CD4-positive, alpha-beta T cell (primary cell): Measurements from ENCODE around the gene PRKAG1. TPM values are rescaled to one million over a fixed set of nuclear protein-coding genes. Genes with fewer than 3 reads are reported as not detected.

ENCODE experiments used
- ATAC-seq: fragments of 200-7000 bp; cut with Tn5 transposase; one replicate; pipeline ENCODE4 v1.10.0; 2022; ENCODE audit warnings: mild to moderate bottlenecking; ENCODE audit not compliant: poor library complexity
- CTCF ChIA-PET: fragments of 350-600 bp; sonication (Branson Sonifier 250); formaldehyde crosslinking; loops from one replicate; lab custom pipeline; 2021; ENCODE audit warnings: antibody characterized with exemption, inconsistent platforms; lab: Charles Lee
- POLR2A ChIA-PET: fragments of 350-600 bp; sonication (Branson Sonifier 250); formaldehyde crosslinking; loops from one replicate; lab custom pipeline; 2021; ENCODE audit warnings: antibody characterized with exemption, inconsistent platforms; lab: Charles Lee
- DNase-seq, 14 experiments: peaks; one replicate each; pipeline ENCODE4 v3.0.0-alpha.2; 2013 to 2020; ENCODE audit warnings: mixed read lengths in 2 of 14
- H3K27ac ChIP-seq, 2 donors: one replicate each; pipeline versions ENCODE4 v1.5.1 to v1.7.0; 2013; ENCODE audit warnings: low read length in 2 of 2, low read depth in 1 of 2, mild to moderate bottlenecking in 1 of 2
- H3K27me3 ChIP-seq, 2 experiments: 1 replicate in 1 of 2; 2 replicates in 1 of 2; pipeline versions ENCODE4 v1.6.1 to v1.7.0; 2013; ENCODE audit warnings: low read length in 2 of 2, control low read depth in 1 of 2, mild to moderate bottlenecking in 1 of 2, moderate library complexity in 1 of 2; ENCODE audit not compliant: insufficient read depth in 2 of 2, control insufficient read depth in 1 of 2
- H3K36me3 ChIP-seq: one replicate; pipeline ENCODE4 v1.6.1; 2013; ENCODE audit warnings: low read length, control low read depth; ENCODE audit not compliant: insufficient read depth
- H3K4me1 ChIP-seq: one replicate; pipeline ENCODE4 v1.6.1; 2013; ENCODE audit warnings: low read length, control low read depth; ENCODE audit not compliant: insufficient read depth
- H3K4me3 ChIP-seq: one replicate; pipeline ENCODE4 v1.5.1; 2013; ENCODE audit warnings: mild to moderate bottlenecking, low read length, moderate library complexity
- H3K9me3 ChIP-seq, 2 experiments: 1 replicate in 1 of 2; 2 replicates in 1 of 2; pipeline versions ENCODE4 v1.6.1 to v1.7.0; 2013; ENCODE audit warnings: low read length in 2 of 2, mild to moderate bottlenecking in 2 of 2, control low read depth in 1 of 2, moderate library complexity in 1 of 2; ENCODE audit not compliant: control insufficient read depth in 1 of 2, insufficient read depth in 1 of 2
- H3K27ac Mint-ChIP-seq: one replicate; pipeline ENCODE4 v1.8.0; 2020; ENCODE audit warnings: mixed read lengths
- H3K27me3 Mint-ChIP-seq: one replicate; pipeline ENCODE4 v1.8.0; 2021; ENCODE audit warnings: mixed read lengths
- H3K36me3 Mint-ChIP-seq: one replicate; pipeline ENCODE4 v1.8.0; 2021; ENCODE audit warnings: low read depth, mixed read lengths
- H3K4me1 Mint-ChIP-seq: one replicate; pipeline ENCODE4 v1.8.0; 2021; ENCODE audit warnings: low read depth, mixed read lengths
- H3K4me3 Mint-ChIP-seq: one replicate; pipeline ENCODE4 v1.8.0; 2020; ENCODE audit warnings: mild to moderate bottlenecking, mixed read lengths
- H3K9me3 Mint-ChIP-seq: one replicate; pipeline ENCODE4 v1.8.0; 2020; ENCODE audit warnings: mixed read lengths
- intact Hi-C, 2 experiments: fragments of 100-400 bp; cut with DNase I in 1 of 2; cut with micrococcal nuclease in 1 of 2; formaldehyde crosslinking; loops; one replicate each; pipeline versions ENCODE4 v1.15.1 to v1.9.0; 2023 to 2025; cut with DNase I, micrococcal nuclease
- total RNA-seq, 174 experiments: library from RNA in 2 of 174; stranded (reverse) in 2 of 174; gene quantifications; one replicate each; pipeline ENCODE4 v1.2.3 and lab custom pipeline; 2021 to 2026
- TF ChIP-seq, protein P1 (sequence below): fragments of 200-600 bp; IDR thresholded peaks from one replicate; pipeline ENCODE4 v1.8.0; 2022; ENCODE audit warnings: antibody characterized with exemption, mild to moderate bottlenecking

PRKAG1 gene
- total RNA-seq, 2 experiments from 2014 or later = 34.6 to 38.2 TPM

GRCh38 chr12:49017891-49018260, 700 bp downstream of the PRKAG1 start:
- TF ChIP-seq, protein P1, sequence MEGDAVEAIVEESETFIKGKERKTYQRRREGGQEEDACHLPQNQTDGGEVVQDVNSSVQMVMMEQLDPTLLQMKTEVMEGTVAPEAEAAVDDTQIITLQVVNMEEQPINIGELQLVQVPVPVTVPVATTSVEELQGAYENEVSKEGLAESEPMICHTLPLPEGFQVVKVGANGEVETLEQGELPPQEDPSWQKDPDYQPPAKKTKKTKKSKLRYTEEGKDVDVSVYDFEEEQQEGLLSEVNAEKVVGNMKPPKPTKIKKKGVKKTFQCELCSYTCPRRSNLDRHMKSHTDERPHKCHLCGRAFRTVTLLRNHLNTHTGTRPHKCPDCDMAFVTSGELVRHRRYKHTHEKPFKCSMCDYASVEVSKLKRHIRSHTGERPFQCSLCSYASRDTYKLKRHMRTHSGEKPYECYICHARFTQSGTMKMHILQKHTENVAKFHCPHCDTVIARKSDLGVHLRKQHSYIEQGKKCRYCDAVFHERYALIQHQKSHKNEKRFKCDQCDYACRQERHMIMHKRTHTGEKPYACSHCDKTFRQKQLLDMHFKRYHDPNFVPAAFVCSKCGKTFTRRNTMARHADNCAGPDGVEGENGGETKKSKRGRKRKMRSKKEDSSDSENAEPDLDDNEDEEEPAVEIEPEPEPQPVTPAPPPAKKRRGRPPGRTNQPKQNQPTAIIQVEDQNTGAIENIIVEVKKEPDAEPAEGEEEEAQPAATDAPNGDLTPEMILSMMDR = no peak
- Mint-ChIP-seq H3K36me3 (peaks cover 73% of the 10 kb centered on the region), H3K4me3 (peak overlapping the region; percentile 97), H3K27ac (peak overlapping the region; percentile 99), H3K9me3 (no peaks in the 10 kb centered on the region), H3K27me3 (no peaks in the 10 kb centered on the region), H3K4me1 (peaks cover 50% of the 10 kb centered on the region)
- peak overlapping the region; percentile 73 for H3K4me3 ChIP-seq
- ChIA-PET CTCF (interaction anchor here (0.6 to 4.9 kb wide), 8 partner anchors 20 to 70 kb away, joined by 3 to 35 read pairs (median 6); partner anchors contain the start of genes ARF3 and WNT1), POLR2A (interaction anchor here (0.6 to 1.5 kb wide), 6 partner anchors 18 to 76 kb away, joined by 3 to 10 read pairs (median 3); partner anchors contain the start of genes ARF3 and DDN)
- H3K27me3 ChIP-seq = no peaks in the 10 kb centered on the region
- H3K27ac ChIP-seq = peak overlapping the region; percentile 94 to 97
- intact Hi-C loops = loop anchor here in 1 of 2 experiments (1.0 to 2.0 kb wide), 3 partner anchors 22 to 165 kb away; partner anchors contain the start of gene DDX23
- no peaks in the 10 kb centered on the region for H3K9me3 ChIP-seq
- ATAC-seq (no peak), DNase-seq (peak in 2 of 14 experiments; percentile 15 to 18)
- H3K36me3 ChIP-seq = peaks cover 32% of the 10 kb centered on the region
- H3K4me1 ChIP-seq = peaks cover 27% of the 10 kb centered on the region

DNA sequence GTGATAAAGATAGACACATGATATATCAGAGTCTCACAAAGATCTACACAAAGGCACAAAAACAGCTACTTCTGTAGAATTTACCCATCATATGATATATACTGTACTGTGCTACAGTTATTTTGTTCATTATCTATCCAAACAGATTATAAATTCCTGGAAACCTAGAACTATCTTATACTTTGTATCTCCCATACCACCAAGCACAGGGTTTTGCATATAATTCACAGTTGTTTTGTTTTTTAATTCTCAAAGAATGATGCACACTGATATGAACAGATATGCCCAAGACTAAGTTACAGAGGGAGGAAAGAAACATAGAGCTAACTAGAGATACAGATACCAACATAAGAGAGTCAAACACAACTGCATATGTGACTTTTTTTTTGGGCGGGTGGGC, 3.4 kb downstream of the PRKAG1 start:
- peaks cover 27% of the 10 kb centered on the region for H3K4me1 ChIP-seq
- intact Hi-C loops = loop anchor here in 1 of 2 experiments (2.0 kb wide), 1 partner anchor 18 kb away; no protein-coding TSS in a partner anchor
- H3K36me3 ChIP-seq = peaks cover 32% of the 10 kb centered on the region
- H3K27ac ChIP-seq = no peak overlapping the region
- Mint-ChIP-seq H3K4me3 (peak overlapping the region; percentile 55), H3K27ac (peak overlapping the region; percentile 15), H3K27me3 (no peaks in the 10 kb centered on the region), H3K9me3 (no peaks in the 10 kb centered on the region), H3K36me3 (peaks cover 78% of the 10 kb centered on the region), H3K4me1 (peaks cover 50% of the 10 kb centered on the region)
- CTCF ChIA-PET = interaction anchor here (0.6 to 4.9 kb wide), 7 partner anchors 18 to 180 kb away, joined by 3 to 35 read pairs (median 4); partner anchors contain the start of gene RHEBL1
- no peak overlapping the region for H3K4me3 ChIP-seq
- no peak for ATAC-seq
- no peaks in the 10 kb centered on the region for H3K27me3 ChIP-seq
- POLR2A ChIA-PET = interaction anchor here (0.7 to 3.4 kb wide), 4 partner anchors 10 to 116 kb away, joined by 4 to 11 read pairs (median 5); partner anchors contain the start of genes ARF3 and TUBA1B
- TF ChIP-seq, protein P1 = no peak
- no peaks in the 10 kb centered on the region for H3K9me3 ChIP-seq
- no peak for DNase-seq

GRCh38 chr12:49014547-49014946, 4.0 kb downstream of the PRKAG1 start:
- POLR2A ChIA-PET = interaction anchor here (0.8 to 3.4 kb wide), 2 partner anchors 9 to 116 kb away, joined by 4 to 11 read pairs; partner anchors contain the start of gene TUBA1B
- Histone ChIP-seq H3K9me3 (no peaks in the 10 kb centered on the region), H3K4me3 (no peak overlapping the region), H3K27ac (no peak overlapping the region), H3K36me3 (peaks cover 37% of the 10 kb centered on the region), H3K4me1 (peaks cover 22% of the 10 kb centered on the region), H3K27me3 (no peaks in the 10 kb centered on the region)
- CTCF ChIA-PET = interaction anchor here (1.4 to 4.9 kb wide), 5 partner anchors 17 to 124 kb away, joined by 3 to 35 read pairs (median 6); partner anchors contain the start of gene RHEBL1
- intact Hi-C loops = loop anchor here in 1 of 2 experiments (2.0 kb wide), 1 partner anchor 18 kb away; no protein-coding TSS in a partner anchor
- TF ChIP-seq, protein P1 = no peak
- no peak overlapping the region for H3K27ac Mint-ChIP-seq
- no peaks in the 10 kb centered on the region for H3K27me3 Mint-ChIP-seq
- DNase-seq = no peak
- ATAC-seq = no peak
- no peaks in the 10 kb centered on the region for H3K9me3 Mint-ChIP-seq
- peaks cover 83% of the 10 kb centered on the region for H3K36me3 Mint-ChIP-seq
- peaks cover 44% of the 10 kb centered on the region for H3K4me1 Mint-ChIP-seq
- H3K4me3 Mint-ChIP-seq = no peak overlapping the region
